Measurements from ENCODE around the gene METTL6. TPM values are rescaled to one million over a fixed set of nuclear protein-coding genes. Genes with fewer than 3 reads are reported as not detected.
A peak's percentile ranks its signal among the peaks of the same experiment; 100 is the strongest.
"Not testable (repeated sequence)": the region's sequence is repeated elsewhere in the genome, so short reads cannot be mapped to it uniquely, and the experiment has no call there.

METTL6 gene
- total and polyA plus RNA-seq, 12 donors: 6.2 to 34.2 (median 13.1) TPM

DNA sequence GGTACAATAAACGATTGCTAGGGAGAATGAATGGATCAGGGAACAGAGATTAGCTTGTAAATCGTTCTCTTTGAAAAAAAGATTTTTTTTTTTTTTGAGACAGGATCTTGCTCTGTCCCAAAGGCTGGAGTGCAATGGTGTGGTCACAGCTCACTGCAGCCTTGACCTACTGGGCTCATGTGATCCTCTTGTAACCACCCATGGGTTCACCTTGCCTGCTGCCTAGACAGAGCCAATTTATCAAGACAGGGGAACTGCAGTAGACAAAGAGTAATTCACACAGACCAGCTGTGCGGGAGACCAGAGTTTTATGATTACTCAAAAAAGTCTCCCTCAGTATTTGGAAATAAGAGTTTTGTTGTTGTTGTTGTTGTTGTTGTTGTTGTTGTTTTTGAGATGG lies 39.6 kb downstream of the METTL6 start:
- Histone ChIP-seq H3K27me3 (no peaks in the 10 kb centered on the region), H3K9me3 (replicated peaks in 1 of 3) (peaks cover 0 to 4% (median 0%) of the 10 kb centered on the region in 3 donors), H3K27ac (peak overlapping the region; percentile 63 to 86 (median 74)), H3K36me3 (replicated peaks in 1 of 2) (no peaks in the 10 kb centered on the region), H3K4me1 (replicated peaks in 1 of 2) (peaks cover 34 to 38% of the 10 kb centered on the region in 2 donors), H3K4me3 (no peak overlapping the region)
- TF ChIP-seq POLR2A (IDR thresholded peaks at IDR 0.05): no peak
- TF ChIP-seq, protein P1, sequence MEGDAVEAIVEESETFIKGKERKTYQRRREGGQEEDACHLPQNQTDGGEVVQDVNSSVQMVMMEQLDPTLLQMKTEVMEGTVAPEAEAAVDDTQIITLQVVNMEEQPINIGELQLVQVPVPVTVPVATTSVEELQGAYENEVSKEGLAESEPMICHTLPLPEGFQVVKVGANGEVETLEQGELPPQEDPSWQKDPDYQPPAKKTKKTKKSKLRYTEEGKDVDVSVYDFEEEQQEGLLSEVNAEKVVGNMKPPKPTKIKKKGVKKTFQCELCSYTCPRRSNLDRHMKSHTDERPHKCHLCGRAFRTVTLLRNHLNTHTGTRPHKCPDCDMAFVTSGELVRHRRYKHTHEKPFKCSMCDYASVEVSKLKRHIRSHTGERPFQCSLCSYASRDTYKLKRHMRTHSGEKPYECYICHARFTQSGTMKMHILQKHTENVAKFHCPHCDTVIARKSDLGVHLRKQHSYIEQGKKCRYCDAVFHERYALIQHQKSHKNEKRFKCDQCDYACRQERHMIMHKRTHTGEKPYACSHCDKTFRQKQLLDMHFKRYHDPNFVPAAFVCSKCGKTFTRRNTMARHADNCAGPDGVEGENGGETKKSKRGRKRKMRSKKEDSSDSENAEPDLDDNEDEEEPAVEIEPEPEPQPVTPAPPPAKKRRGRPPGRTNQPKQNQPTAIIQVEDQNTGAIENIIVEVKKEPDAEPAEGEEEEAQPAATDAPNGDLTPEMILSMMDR (IDR thresholded peaks at IDR 0.05): no peak
- intact Hi-C loops (cut with DNase I): loop anchor here in 1 of 2 donors (10.0 kb wide), 1 partner anchor 123 kb away; no protein-coding TSS in a partner anchor
- 37 to 45% (median 40%) methylated on average over 3 of the region's 3 CpGs for WGBS, 4 donors
- peak; percentile 61 to 90 (median 84) for DNase-seq

DNA sequence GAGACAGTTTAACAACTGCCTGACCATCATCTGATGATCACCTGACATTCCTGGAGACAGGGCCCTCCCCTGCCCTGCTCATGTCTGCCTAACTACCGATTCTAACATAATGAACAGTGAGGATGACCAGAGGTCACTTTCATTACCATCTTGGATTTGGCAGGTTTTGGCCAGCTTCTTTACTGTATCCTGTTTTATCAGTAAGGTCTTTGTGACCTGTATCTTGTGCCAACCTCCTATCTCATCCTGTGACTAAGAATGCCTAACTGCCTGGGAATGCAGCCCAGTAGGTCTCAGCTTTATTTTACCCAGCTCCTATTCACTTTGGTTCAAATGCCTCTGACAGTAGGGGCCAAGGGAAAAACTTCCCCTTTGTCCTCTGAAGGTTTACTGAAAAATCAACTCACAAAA lies 40.2 kb downstream of the METTL6 start:
- Histone ChIP-seq H3K27ac (peak overlapping the region; percentile 63 to 86 (median 74)), H3K9me3 (replicated peaks in 1 of 3) (peaks cover 0 to 4% (median 0%) of the 10 kb centered on the region in 3 donors), H3K4me1 (replicated peaks in 1 of 2) (peaks cover 34 to 39% of the 10 kb centered on the region in 2 donors), H3K36me3 (replicated peaks in 1 of 2) (no peaks in the 10 kb centered on the region), H3K27me3 (no peaks in the 10 kb centered on the region), H3K4me3 (no peak overlapping the region)
- 21 to 50% (median 36%) methylated on average over 1 of the region's 1 CpG for WGBS, 4 donors
- peak; percentile 72 to 87 (median 79) for DNase-seq
- intact Hi-C loops (cut with DNase I): loop anchor here in 1 of 2 donors (10.0 kb wide), 1 partner anchor 122 kb away; no protein-coding TSS in a partner anchor
- TF ChIP-seq, protein P1 (IDR thresholded peaks at IDR 0.05): no peak
- peak in 1 of 2 donors; percentile 59 for TF ChIP-seq POLR2A (IDR thresholded peaks at IDR 0.05)

DNA sequence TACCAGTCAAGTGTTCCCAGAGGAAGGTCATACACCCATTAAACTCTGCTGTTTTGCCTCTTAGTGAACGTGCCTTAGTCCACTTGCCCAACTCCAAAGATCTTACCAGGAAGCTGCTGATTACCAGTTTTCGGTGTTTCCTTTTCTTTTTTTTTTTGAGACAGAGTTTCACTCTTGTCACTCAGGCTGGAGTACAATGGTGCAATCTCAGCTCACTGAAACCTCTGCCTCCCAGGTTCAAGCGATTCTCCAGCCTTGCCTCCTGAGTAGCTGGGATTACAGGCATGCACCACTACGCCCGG lies 40.7 kb downstream of the METTL6 start:
- peak overlapping the region; percentile 20 to 86 (median 74) for H3K27ac ChIP-seq
- peak overlapping the region in 1 of 4 donors; percentile 0 for H3K4me3 ChIP-seq
- not testable (repeated sequence) for H3K36me3 ChIP-seq (replicated peaks in 1 of 2); H3K27me3 ChIP-seq; H3K9me3 ChIP-seq (replicated peaks in 1 of 3)
- 57 to 84% (median 83%) methylated on average over 5 of the region's 5 CpGs for WGBS, 4 donors
- DNase-seq: peak in 1 of 7 donors; percentile 18
- H3K4me1 ChIP-seq (replicated peaks in 1 of 2): peaks cover 34 to 45% of the 10 kb centered on the region in 2 donors
- intact Hi-C loops (cut with DNase I): loop anchor here in 1 of 2 donors (10.0 kb wide), 1 partner anchor 122 kb away; no protein-coding TSS in a partner anchor

DNA sequence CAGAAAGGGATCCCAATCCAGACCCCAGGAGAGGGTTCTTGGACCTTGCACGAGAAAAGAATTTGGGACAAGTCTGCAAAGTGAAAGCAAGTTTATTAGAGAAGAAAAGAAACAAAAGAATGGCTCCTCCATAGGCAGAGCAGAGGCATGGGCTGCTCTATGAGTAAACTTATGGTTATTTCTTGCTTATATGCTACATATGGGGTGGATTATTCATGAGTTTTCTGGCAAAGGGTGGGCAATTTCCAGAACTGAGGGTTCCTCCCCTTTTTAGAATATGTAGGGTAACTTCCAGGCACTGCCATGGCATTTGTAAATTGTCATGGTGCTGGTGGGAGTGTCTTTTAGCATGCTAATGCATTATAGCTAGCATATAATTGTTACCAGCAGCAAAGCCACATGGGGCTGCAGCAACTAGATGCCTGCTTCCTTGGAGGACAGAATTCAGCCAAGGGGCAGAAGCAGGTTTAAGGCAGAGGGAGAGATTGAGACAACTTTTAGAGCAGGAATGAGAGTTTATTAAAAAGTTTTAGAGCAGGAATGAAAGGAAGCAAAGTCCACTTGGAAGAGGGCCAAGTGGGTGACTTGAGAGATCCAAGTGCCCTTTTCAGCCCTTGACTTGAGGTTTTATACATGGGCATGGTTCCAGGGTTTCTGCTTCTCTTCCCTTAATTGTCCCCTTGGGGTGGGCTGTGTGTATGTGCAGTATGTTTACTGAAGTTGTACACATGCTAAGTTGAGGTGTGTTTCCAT lies 41.3 kb downstream of the METTL6 start:
- peak in 5 of 7 donors; percentile 15 to 52 (median 40) for DNase-seq
- Histone ChIP-seq H3K4me1 (replicated peaks in 1 of 2) (peaks cover 39 to 50% of the 10 kb centered on the region in 2 donors), H3K36me3 (replicated peaks in 1 of 2) (no peaks in the 10 kb centered on the region), H3K27ac (peak overlapping the region in 4 of 5 donors; percentile 48 to 83 (median 74)), H3K27me3 (no peaks in the 10 kb centered on the region), H3K4me3 (peak overlapping the region in 1 of 4 donors; percentile 0), H3K9me3 (replicated peaks in 1 of 3) (peaks cover 0 to 4% (median 0%) of the 10 kb centered on the region in 3 donors)
- no peak for TF ChIP-seq POLR2A (IDR thresholded peaks at IDR 0.05)
- TF ChIP-seq, protein P1 (IDR thresholded peaks at IDR 0.05): no peak
- WGBS, 4 donors: 96 to 100% (median 98%) methylated on average over 1 of the region's 1 CpG
- intact Hi-C loops (cut with DNase I): loop anchor here in 1 of 2 donors (10.0 kb wide), 1 partner anchor 121 kb away; no protein-coding TSS in a partner anchor

DNA sequence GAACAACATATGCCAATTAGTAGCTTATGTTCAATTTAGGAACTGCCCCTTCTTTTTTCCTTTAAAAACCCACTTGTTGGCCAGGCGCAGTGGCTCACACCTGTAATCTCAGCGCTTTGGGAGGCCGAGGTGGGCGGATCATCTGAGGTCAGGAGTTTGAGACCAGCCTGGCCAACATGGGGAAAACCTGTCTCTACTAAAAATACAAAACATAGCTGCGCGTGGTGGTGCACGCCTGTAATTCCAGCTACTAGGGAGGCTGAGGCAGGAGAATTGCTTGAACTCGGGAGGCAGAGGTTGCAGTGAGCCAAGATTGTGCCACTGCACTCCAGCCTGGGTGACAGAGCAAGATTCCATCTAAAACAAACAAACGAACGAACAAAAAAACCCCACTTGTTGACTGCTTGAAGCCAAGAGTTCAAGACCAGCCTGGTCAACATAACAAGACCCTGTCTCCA lies 42.1 kb downstream of the METTL6 start:
- not testable (repeated sequence) for H3K4me3 ChIP-seq; H3K9me3 ChIP-seq (replicated peaks in 1 of 3); H3K27me3 ChIP-seq; H3K36me3 ChIP-seq (replicated peaks in 1 of 2)
- intact Hi-C loops (cut with DNase I): loop anchor here in 1 of 2 donors (10.0 kb wide), 1 partner anchor 120 kb away; no protein-coding TSS in a partner anchor
- Histone ChIP-seq H3K4me1 (replicated peaks in 1 of 2) (peaks cover 41 to 50% of the 10 kb centered on the region in 2 donors), H3K27ac (peak overlapping the region; percentile 48 to 83 (median 51))
- DNase-seq: peak in 4 of 7 donors; percentile 12 to 50 (median 34)
- WGBS, 4 donors: 71 to 81% (median 75%) methylated on average over 10 of the region's 10 CpGs

Data from adrenal gland (tissue), 12 donors.